SK-N-SH (cell line): Measurements from ENCODE around the gene ISY1. TPM values are rescaled to one million over a fixed set of nuclear protein-coding genes. Genes with fewer than 3 reads are reported as not detected.

Source experiments
- CTCF ChIA-PET: fragments of 300-600, 350-600 bp; formaldehyde crosslinking; extraction: SDS; loops from one replicate; lab custom pipeline; 2021; lab: Yijun Ruan, JAX
- POLR2A ChIA-PET: fragments of 350-600 bp; sonication (Branson Sonifier 250); formaldehyde crosslinking; extraction: SDS; loops from one replicate; lab custom pipeline; 2020; ENCODE audit warnings: antibody characterized with exemption, inconsistent platforms; lab: Yijun Ruan, JAX
- DNase-seq: peaks from one replicate; pipeline ENCODE4 v3.0.0; 2012
- H2AFZ ChIP-seq: fragments of 200-600 bp; sonication (generic); 2 replicates; pipeline ENCODE4 v1.8.1; 2016; ENCODE audit warnings: antibody characterized with exemption, mild to moderate bottlenecking, low read depth
- H3F3A ChIP-seq: fragments of 200-600 bp; sonication (generic); replicated peaks from 2 replicates; pipeline ENCODE3; 2016; ENCODE audit warnings: antibody characterized with exemption, mild to moderate bottlenecking; ENCODE audit not compliant: insufficient read depth
- H3K27ac ChIP-seq, 2 experiments: fragments of 200-500 bp in 1 of 2; fragments of 200-600 bp in 1 of 2; sonication (Bioruptor generic) in 1 of 2; sonication (generic), shearing (Covaris generic) in 1 of 2; 2 replicates each; pipeline versions ENCODE4 v1.5.1 to v1.6.1; 2014 to 2016; ENCODE audit warnings: low read depth in 2 of 2, inconsistent platforms in 1 of 2, low read length in 1 of 2, mild to moderate bottlenecking in 1 of 2, mixed read lengths in 1 of 2
- H3K27me3 ChIP-seq: fragments of 200-600 bp; sonication (generic), shearing (Covaris generic); 2 replicates; pipeline ENCODE4 v1.6.1; 2016; ENCODE audit warnings: mixed run types; ENCODE audit not compliant: insufficient read depth
- H3K36me3 ChIP-seq, 2 experiments: fragments of 200-500 bp in 1 of 2; fragments of 200-600 bp in 1 of 2; sonication (Bioruptor generic) in 1 of 2; sonication (generic) in 1 of 2; replicated peaks in 1 of 2; 2 replicates each; pipeline versions ENCODE3 to v1.5.1; 2014 to 2016; ENCODE audit warnings: low read length in 1 of 2, mild to moderate bottlenecking in 1 of 2; ENCODE audit not compliant: insufficient read depth in 2 of 2, control insufficient read depth in 1 of 2
- H3K4me1 ChIP-seq, 2 experiments: fragments of 200-500 bp in 1 of 2; fragments of 200-600 bp in 1 of 2; sonication (Bioruptor generic) in 1 of 2; sonication (generic), shearing (Covaris generic) in 1 of 2; 2 replicates each; pipeline versions ENCODE4 v1.5.1 to v1.6.1; 2014 to 2016; ENCODE audit warnings: low read depth in 1 of 2, low read length in 1 of 2, mixed run types in 1 of 2; ENCODE audit not compliant: insufficient read depth in 2 of 2, control insufficient read depth in 1 of 2
- H3K4me2 ChIP-seq: fragments of 200-600 bp; sonication (generic), shearing (Covaris generic); 2 replicates; pipeline ENCODE4 v1.6.1; 2017; ENCODE audit warnings: mixed run types
- H3K4me3 ChIP-seq, 2 experiments: fragments of 200-500 bp in 1 of 2; fragments of 200-600 bp in 1 of 2; sonication (Bioruptor generic) in 1 of 2; sonication (generic), shearing (Covaris generic) in 1 of 2; 2 replicates each; pipeline versions ENCODE4 v1.5.1 to v1.8.1; 2014 to 2016; ENCODE audit warnings: low read depth in 2 of 2, inconsistent platforms in 1 of 2, low read length in 1 of 2, mild to moderate bottlenecking in 1 of 2, mixed read lengths in 1 of 2, moderate library complexity in 1 of 2
- H3K79me2 ChIP-seq: fragments of 200-600 bp; sonication (generic); 2 replicates; pipeline ENCODE4 v1.8.1; 2017; ENCODE audit warnings: mild to moderate bottlenecking; ENCODE audit not compliant: insufficient read depth
- H3K9ac ChIP-seq: fragments of 200-600 bp; sonication (generic); 2 replicates; pipeline ENCODE4 v1.6.1; 2017; ENCODE audit warnings: mixed run types
- H3K9me2 ChIP-seq: fragments of 200-600 bp; sonication (generic); 2 replicates; pipeline ENCODE4 v1.6.1; 2017; ENCODE audit warnings: mixed run types
- H3K9me3 ChIP-seq: fragments of 200-600 bp; sonication (generic); 2 replicates; pipeline ENCODE4 v1.6.1; 2017; ENCODE audit warnings: mixed run types, mild to moderate bottlenecking, moderate library complexity
- H4K20me1 ChIP-seq: fragments of 200-600 bp; sonication (generic); 2 replicates; pipeline ENCODE4 v1.6.1; 2017; ENCODE audit warnings: mild to moderate bottlenecking, mixed run types; ENCODE audit not compliant: insufficient read depth
- CTCF ChIP-seq: fragments of 200-600 bp; sonication (generic); IDR thresholded peaks from 2 replicates; pipeline ENCODE4 v1.6.1; 2017; ENCODE audit warnings: antibody characterized with exemption, mild to moderate bottlenecking, moderate library complexity
- EP300 ChIP-seq, 2 experiments: IDR thresholded peaks; 2 replicates each; pipeline versions ENCODE4 v1.4.0 to v1.6.1; 2012; ENCODE audit warnings: borderline replicate concordance in 1 of 2, low read depth in 1 of 2, low read length in 1 of 2
- FOSL2 ChIP-seq: IDR thresholded peaks from 2 replicates; pipeline ENCODE4 v1.4.0; 2012; ENCODE audit warnings: low read depth, mild to moderate bottlenecking, moderate library complexity, borderline replicate concordance
- FOXJ3 ChIP-seq: sonication (generic); formaldehyde crosslinking; IDR thresholded peaks from 2 replicates; pipeline ENCODE4 v1.5.1; 2020; ENCODE audit warnings: mild to moderate bottlenecking, missing genetic modification reagents
- FOXM1 ChIP-seq: IDR thresholded peaks from 2 replicates; pipeline ENCODE4 v1.4.0; 2012; ENCODE audit warnings: low read depth, mild to moderate bottlenecking
- JUND ChIP-seq: IDR thresholded peaks from 2 replicates; pipeline ENCODE4 v1.4.0; 2012
- MXI1 ChIP-seq: IDR thresholded peaks from 2 replicates; pipeline ENCODE4 v1.6.1; 2012; ENCODE audit warnings: mild to moderate bottlenecking, low read depth, low read length, improper control_type of control experiment
- NFIC ChIP-seq: IDR thresholded peaks from 2 replicates; pipeline ENCODE4 v1.4.0; 2012; ENCODE audit warnings: borderline replicate concordance
- POLR2AphosphoS5 ChIP-seq: IDR thresholded peaks from 2 replicates; pipeline ENCODE4 v1.6.1; 2012; ENCODE audit warnings: low read depth, low read length
- REST ChIP-seq: IDR thresholded peaks from 2 replicates; pipeline ENCODE4 v1.6.1; 2012; ENCODE audit warnings: mild to moderate bottlenecking, low read depth, low read length, moderate library complexity
- RFX5 ChIP-seq: IDR thresholded peaks from 2 replicates; pipeline ENCODE4 v1.6.1; 2012; ENCODE audit warnings: mild to moderate bottlenecking, improper control_type of control experiment, low read length
- RXRA ChIP-seq: IDR thresholded peaks from 2 replicates; pipeline ENCODE4 v1.4.0; 2012; ENCODE audit warnings: low read depth, mild to moderate bottlenecking, borderline replicate concordance
- SIN3A ChIP-seq: IDR thresholded peaks from 2 replicates; pipeline ENCODE4 v1.6.1; 2012; ENCODE audit warnings: low read depth, mild to moderate bottlenecking, low read length, moderate library complexity, borderline replicate concordance
- TCF12 ChIP-seq: IDR thresholded peaks from 2 replicates; pipeline ENCODE4 v1.4.0; 2012
- TEAD4 ChIP-seq: IDR thresholded peaks from 2 replicates; pipeline ENCODE4 v1.4.0; 2012; ENCODE audit warnings: mild to moderate bottlenecking, borderline replicate concordance; ENCODE audit not compliant: insufficient read depth
- WGBS: methylation state at CpG from one replicate; pipeline ENCODE4 v1.1.6; 2017; ENCODE audit warnings: low lambda C conversion rate; 5-methylcytosine and 5-hydroxymethylcytosine counted together
- polyA plus RNA-seq, 3 experiments: library from polyadenylated mRNA; depleted of rRNA; stranded (reverse); fragments of >200 nt; gene quantifications; 2 replicates each; pipeline ENCODE4 v1.2.3, GENCODE V29; 2012
- TF ChIP-seq, protein P1 (sequence below): IDR thresholded peaks from 2 replicates; pipeline ENCODE4; 2012
- TF ChIP-seq, protein P2 (sequence below): IDR thresholded peaks from 2 replicates; pipeline ENCODE4 v1.4.0; 2012; ENCODE audit warnings: low read depth, borderline replicate concordance
- TF ChIP-seq, protein P3 (sequence below): IDR thresholded peaks from 2 replicates; pipeline ENCODE4 v1.4.0; 2012; ENCODE audit warnings: low read depth, borderline replicate concordance

Gene ISY1
- polyA plus RNA-seq, 1 of the 3 experiments (the other 2 are of a cell fraction), result 20.9 TPM

DNA sequence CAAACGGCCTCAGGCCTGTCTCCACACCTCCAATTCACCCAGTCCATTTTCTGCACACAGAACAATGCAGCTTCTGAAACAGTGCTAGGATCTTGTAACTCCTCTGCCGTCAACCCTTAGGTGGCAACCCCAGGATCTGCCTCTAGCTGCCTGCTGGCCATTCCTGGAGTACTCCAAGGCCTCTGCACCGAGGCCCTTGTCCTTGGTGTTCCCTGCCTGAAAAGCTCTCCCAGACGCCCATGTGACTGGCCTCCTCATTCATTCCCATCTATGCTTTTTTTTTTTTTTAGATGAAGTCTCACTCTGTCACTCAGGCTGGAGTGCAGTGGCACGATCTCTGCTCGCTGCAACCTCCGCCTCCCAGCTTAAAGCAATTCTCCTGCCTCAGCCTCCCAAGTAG lies 57.6 kb downstream of the ISY1 start:
- Histone ChIP-seq H3K27ac (no peak overlapping the region), H3K4me2 (no peak overlapping the region), H3K9me2 (no peaks in the 10 kb centered on the region), H3K4me1 (no peaks in the 10 kb centered on the region), H2AFZ (no peak overlapping the region), H3K79me2 (peaks cover 48% of the 10 kb centered on the region), H3K9me3 (no peaks in the 10 kb centered on the region), H4K20me1 (peaks cover 43% of the 10 kb centered on the region), H3F3A (no peaks in the 10 kb centered on the region), H3K4me3 (no peak overlapping the region), H3K36me3 (peaks cover 2 to 7% of the 10 kb centered on the region in 2 experiments), H3K9ac (no peak overlapping the region), H3K27me3 (no peaks in the 10 kb centered on the region)
- CTCF ChIA-PET, result interaction anchor here (1.5 kb wide), 1 partner anchor 133 kb away, joined by 9 read pairs; no protein-coding TSS in a partner anchor
- no peak for DNase-seq
- no peak for TF ChIP-seq TCF12
- TF ChIP-seq EP300 (IDR thresholded peaks at IDR 0.05; ENCODE audit: borderline replicate concordance in 1 of 2, low read depth in 1 of 2, low read length in 1 of 2), result no peak
- no peak for TF ChIP-seq CTCF
- POLR2A ChIA-PET, result no interaction called here
- WGBS, result 83% methylated on average over 7 of the region's 7 CpGs

DNA sequence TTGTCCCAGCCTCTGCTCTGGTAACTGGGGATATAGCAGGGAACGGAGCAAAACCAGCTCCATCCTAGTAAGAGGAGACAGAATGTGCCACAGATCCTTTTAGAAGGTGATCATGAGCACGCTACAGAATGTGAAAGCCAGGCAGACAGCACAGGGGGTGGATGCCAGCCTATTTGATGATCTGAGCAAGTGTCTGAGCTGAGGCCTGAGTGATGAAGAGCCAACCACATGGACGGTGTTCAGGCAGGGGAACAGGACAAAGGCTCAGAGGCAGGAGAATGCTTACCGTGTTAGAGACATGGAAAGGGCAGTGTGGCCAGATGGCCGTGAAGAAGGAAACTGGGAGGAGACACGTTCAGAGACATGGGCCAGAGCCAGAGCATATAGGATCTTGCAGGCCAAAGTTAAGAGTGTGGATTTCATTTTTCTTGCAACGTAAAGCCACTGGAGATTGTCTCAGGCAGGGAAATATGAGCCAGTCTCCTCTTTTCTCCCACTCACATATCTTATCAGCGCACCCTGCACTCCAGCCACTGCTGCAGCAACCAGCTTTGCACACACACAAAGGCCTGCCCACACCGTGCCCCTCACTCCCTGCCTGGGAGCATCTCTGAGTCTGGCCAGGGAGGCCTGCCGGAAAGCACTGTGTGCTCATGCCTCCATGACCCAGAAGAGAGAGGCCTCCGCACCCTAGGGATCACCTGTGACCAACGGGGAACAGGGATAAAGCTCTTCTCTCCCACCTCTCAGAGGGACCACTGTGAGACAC lies 59.3 kb downstream of the ISY1 start:
- DNase-seq, result no peak
- Histone ChIP-seq H2AFZ (no peak overlapping the region), H3K9me2 (no peaks in the 10 kb centered on the region), H3K27ac (no peak overlapping the region), H3K27me3 (no peaks in the 10 kb centered on the region), H3K9me3 (no peaks in the 10 kb centered on the region), H3K36me3 (peaks cover 0 to 7% of the 10 kb centered on the region in 2 experiments), H3K4me2 (no peak overlapping the region), H3K4me3 (no peak overlapping the region), H3K9ac (no peak overlapping the region), H3K79me2 (peaks cover 56% of the 10 kb centered on the region), H3F3A (no peaks in the 10 kb centered on the region), H3K4me1 (no peaks in the 10 kb centered on the region), H4K20me1 (peaks cover 42% of the 10 kb centered on the region)
- ChIA-PET CTCF (interaction anchor here (2.0 to 2.5 kb wide), 2 partner anchors 48 to 131 kb away, joined by 5 to 18 read pairs; no protein-coding TSS in a partner anchor), POLR2A (no interaction called here)
- WGBS, result 88% methylated on average over 9 of the region's 12 CpGs
- TF ChIP-seq, protein P1, sequence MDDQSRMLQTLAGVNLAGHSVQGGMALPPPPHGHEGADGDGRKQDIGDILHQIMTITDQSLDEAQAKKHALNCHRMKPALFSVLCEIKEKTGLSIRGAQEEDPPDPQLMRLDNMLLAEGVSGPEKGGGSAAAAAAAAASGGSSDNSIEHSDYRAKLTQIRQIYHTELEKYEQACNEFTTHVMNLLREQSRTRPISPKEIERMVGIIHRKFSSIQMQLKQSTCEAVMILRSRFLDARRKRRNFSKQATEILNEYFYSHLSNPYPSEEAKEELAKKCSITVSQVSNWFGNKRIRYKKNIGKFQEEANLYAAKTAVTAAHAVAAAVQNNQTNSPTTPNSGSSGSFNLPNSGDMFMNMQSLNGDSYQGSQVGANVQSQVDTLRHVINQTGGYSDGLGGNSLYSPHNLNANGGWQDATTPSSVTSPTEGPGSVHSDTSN, result no peak
- no peak for TF ChIP-seq FOXM1
- TF ChIP-seq SIN3A, result no peak
- TF ChIP-seq, protein P2, sequence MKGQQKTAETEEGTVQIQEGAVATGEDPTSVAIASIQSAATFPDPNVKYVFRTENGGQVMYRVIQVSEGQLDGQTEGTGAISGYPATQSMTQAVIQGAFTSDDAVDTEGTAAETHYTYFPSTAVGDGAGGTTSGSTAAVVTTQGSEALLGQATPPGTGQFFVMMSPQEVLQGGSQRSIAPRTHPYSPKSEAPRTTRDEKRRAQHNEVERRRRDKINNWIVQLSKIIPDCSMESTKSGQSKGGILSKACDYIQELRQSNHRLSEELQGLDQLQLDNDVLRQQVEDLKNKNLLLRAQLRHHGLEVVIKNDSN, result no peak
- TF ChIP-seq, protein P3, sequence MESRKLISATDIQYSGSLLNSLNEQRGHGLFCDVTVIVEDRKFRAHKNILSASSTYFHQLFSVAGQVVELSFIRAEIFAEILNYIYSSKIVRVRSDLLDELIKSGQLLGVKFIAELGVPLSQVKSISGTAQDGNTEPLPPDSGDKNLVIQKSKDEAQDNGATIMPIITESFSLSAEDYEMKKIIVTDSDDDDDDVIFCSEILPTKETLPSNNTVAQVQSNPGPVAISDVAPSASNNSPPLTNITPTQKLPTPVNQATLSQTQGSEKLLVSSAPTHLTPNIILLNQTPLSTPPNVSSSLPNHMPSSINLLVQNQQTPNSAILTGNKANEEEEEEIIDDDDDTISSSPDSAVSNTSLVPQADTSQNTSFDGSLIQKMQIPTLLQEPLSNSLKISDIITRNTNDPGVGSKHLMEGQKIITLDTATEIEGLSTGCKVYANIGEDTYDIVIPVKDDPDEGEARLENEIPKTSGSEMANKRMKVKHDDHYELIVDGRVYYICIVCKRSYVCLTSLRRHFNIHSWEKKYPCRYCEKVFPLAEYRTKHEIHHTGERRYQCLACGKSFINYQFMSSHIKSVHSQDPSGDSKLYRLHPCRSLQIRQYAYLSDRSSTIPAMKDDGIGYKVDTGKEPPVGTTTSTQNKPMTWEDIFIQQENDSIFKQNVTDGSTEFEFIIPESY, result no peak
- no peak for TF ChIP-seq POLR2AphosphoS5
- no peak for TF ChIP-seq MXI1
- no peak for TF ChIP-seq JUND
- TF ChIP-seq NFIC, result no peak
- TF ChIP-seq REST, result no peak
- TF ChIP-seq RXRA, result no peak
- no peak for TF ChIP-seq TEAD4
- TF ChIP-seq RFX5, result no peak
- no peak for TF ChIP-seq FOXJ3
- TF ChIP-seq FOSL2, result no peak
